ENCODE measurements around the gene UFL1.
A peak's percentile ranks its signal among the peaks of the same experiment; 100 is the strongest.
"Not testable (repeated sequence)": the region's sequence is repeated elsewhere in the genome, so short reads cannot be mapped to it uniquely, and the experiment has no call there.

The UFL1 gene

DNA sequence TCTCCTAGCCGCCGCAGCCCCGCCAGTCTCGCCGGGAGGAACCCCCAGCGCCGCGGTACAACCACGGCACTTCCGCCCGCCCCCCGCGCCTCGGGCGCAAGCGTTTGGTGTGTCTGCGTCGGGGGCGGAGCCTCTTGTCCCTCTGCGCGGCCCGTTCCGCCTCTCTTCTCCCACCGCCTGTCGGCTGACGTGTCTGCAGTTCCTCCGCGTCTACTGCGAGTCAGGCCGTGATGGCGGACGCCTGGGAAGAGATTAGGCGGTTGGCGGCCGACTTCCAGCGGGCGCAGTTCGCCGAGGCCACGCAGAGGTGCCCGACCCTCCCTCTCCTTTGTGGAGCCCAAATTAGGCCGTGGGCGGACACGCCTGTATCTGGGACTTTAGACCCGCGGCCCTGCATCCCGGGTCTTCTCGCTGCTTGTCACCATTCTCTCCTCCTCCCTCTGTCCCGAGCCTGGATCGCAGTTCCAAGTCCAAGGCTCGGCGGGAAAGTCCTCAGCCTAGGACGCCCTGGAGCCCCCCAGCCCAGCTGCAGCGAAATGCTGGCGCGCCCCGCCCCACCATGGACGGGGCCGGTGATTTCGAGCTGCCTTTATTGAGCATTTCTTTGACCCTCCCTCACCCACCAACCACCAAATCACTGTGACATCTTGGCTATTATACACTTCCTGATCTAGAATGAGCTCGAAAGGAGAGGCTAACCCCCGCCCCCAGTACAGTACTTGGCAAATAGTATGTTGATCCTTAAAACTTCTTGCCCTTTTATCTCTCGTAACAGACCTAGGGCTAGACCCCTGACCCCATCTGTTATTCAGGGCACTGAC, at the start of gene UFL1:
TSS of gene UFL1 (plus strand) at position 163 of the 821 bp plus-strand sequence. CDS start at position 231, 68 bp downstream.
- peak; percentile 96 for DNase-seq

- DNase-seq = not testable (repeated sequence)
These were observed 49.3 kb upstream of the UFL1 start for GRCh38 chr6:96472291-96472690.

GRCh38 chr6:96478695-96479094, 42.9 kb upstream of the UFL1 start:
- DNase-seq = no peak

DNA sequence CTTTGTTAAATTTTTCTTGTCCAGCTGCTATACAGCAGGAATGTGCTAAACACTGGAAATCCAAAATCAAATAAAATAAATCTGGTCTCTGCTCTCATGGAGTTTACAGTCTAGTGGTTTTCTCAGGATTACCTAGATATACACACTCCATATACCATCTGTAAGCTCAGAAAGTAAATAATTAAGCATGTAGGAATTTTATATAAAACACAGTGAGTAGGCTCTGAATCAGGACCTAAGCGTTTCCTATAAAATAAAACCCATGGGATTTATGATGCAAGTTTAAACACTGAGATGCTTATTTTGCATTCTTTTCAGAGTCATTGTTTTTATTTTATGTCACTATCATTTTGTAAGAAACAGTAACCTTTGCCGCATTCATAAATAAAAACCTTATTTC, 29.7 kb upstream of the UFL1 start:
- no peak for DNase-seq

DNA sequence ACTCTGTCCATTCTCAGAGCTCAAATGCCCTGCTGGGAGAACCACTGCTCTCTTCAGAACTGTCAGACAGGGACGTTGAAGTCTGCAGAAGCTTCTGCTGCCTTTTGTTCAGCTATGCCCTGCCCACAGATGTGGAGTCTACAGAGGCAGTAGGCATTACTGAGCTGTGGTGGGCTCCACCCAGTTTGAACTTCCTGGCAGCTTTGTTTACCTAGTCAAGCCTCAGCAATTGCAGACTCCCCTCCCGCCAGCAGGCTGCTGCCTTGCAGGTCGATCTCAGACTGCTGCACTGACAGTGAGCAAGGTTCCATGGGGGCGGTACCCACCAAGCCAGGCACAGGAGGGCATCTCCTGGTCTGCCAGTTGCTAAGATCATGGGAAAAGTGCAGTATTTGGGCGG, 21.8 kb upstream of the UFL1 start:
- peak; percentile 63 for DNase-seq

DNA sequence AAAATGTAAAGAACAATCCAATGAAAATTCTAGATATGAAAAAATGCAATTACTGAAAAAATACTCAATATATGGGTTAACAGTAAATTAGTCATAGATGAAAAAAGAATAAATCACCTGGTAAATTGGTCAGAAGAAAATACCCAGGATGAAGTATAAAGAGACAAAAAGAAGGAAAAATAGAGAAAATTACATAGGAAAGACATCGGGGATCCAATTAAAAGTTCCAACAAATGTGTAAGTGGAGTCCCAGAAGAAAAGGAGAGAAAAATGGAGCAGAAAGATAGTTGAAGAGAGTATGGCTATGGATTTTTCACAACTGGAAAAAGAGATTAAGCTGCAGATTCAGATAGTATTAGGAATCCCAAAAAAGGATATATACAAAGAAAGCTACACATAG, 18.7 kb upstream of the UFL1 start:
- DNase-seq = no peak

DNA sequence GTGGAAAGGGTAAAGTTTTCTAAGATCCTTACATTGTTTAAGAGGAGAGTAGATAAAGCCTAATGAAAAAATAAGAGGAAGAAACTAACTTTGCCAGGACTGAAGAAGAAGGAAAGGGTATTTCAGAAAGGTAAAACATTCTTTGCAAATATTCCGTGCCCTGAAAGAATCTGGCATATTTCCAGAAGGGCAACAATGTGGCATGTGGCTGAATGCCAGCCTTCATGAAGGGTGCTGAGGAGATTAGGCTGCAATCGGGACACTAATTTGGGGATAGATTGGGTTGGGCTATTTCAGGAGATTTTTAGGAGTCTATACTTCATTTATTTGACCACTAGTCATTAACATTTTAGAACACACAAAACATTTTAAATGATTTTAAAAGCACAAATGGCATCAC, 16.2 kb upstream of the UFL1 start:
- no peak for DNase-seq

GRCh38 chr6:96509281-96509680, 12.3 kb upstream of the UFL1 start:
- no peak for DNase-seq

DNA sequence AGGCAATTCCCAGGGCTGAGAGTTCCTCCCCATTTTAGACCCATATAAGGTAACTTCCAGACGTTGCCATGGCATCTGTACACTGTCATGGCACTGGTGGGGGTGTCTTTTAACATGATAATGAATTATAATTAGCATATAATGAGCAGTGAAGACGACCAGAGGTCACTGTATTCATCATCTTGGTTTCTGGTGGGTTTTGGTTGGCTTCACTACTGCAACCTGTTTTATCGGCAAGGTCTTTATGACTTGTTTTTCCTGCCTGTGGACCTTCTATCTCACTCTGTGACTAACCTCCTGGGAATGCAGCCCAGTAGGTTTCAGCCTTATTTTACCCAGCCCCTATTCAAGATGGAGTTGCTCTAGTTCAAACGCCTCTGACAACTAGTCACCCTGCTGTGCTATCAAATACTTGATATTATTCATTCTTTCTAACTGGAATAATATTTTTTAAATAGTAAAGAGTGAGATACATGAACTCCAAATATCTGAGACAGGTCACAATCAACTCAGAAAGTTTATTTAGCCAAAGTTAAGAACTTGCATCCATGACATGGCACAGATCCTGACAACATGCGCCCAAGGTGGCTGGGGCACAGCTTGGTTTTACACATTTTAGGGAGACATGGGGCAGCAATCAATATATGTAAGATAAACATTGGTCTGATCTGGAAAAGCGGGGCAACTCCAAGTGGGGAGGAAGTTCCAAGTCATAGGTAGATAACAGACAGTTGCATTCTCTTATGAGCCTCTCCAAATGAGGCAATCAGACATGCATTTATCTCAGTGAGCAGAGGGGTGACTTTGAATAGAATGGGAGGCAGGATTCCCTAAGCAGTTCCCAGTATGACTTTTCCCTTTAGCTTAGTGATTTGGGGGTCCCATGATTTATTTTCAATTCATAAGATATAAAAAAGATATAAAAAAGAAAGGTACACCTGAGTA, 1.2 kb upstream of the UFL1 start:
- peak; percentile 2 for DNase-seq

DNA sequence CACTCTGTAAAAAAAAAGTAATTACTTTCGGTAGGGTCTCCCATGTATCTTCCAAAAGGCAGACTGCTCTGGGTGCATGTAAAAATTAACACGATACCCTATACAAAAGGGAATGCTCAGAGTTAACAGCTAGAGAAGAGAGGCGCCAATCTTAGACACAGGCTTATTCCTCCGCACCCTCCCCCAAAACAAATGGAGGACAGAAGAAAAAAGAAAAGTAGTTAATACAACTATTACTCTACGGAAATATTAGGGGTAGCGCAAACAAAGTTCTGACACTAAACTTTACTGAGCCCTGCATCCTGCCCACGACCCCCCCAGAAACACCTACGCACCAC, 331 bp upstream of the UFL1 start:
- DNase-seq = no peak

DNA sequence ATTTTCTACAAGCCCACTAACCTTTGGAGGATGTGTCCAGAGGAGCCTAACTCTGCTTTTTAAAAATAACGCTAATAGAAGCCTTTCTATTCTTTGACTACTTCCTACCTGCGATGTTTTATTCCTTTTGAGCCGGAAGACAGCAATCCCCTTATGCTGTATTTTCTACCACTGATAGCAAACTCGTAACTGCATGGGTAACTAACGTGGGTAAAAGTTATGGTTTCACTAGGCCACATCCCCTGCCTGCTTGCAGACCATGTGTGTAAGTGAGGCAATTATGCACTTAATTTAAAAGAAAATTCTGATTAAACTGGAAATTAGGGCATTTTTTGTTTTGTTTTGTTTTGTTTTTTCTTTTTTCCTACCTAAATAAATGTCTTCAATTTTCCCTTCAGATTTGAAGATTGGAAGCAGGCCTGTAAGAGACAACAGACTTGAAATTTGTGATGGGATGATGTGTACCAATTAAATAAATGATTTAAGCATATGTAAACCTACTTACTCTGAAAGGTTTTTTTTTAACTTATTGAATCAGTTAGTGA, 931 bp downstream of the UFL1 start:
- peak; percentile 18 for DNase-seq

GRCh38 chr6:96528193-96528592, 6.6 kb downstream of the UFL1 start:
- no peak for DNase-seq

GRCh38 chr6:96532399-96532798, 10.8 kb downstream of the UFL1 start:
- no peak for DNase-seq

GRCh38 chr6:96537726-96538125, 16.1 kb downstream of the UFL1 start:
- no peak for DNase-seq

GRCh38 chr6:96542702-96543101, 21.1 kb downstream of the UFL1 start:
- DNase-seq = no peak

- no peak for DNase-seq
These were observed 24.3 kb downstream of the UFL1 start for GRCh38 chr6:96545882-96546281.

DNA sequence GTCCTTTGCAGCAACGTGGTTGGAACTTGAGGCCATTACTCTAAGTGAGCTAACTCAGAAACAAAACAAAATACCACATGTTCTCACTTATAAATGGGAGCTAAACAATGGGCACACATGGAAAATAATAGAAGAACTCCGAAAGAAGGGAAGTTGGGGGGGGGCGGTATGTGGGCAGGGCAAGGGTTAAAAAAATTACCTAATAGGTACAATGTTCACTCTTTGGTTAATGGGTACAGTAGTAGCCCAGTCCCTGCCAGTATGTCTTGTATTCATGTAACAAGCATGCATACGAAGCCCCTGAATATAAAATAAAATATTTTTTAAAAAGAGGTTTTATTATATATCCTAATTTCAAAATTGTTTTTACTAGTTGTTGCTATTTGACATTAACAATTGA, 26.0 kb downstream of the UFL1 start:
- no peak for DNase-seq

DNA sequence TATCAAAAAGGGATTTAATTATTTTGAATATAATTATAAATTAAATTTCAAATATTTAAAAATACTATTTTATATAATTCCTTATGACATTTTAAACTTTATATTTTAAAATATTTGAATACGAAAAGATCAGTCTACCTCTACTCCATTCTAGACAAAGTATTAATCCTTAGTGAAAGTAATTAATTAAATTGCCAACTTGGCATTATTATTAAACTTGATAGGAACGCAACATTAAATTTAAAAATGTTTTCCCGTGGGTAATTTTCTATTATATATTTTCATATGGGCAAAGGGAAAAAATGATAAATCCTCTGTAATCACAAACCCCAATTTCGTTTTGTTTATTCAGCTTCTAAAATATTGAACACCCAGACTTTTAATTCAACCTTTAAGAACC, 33.0 kb downstream of the UFL1 start:
- DNase-seq = no peak

DNA sequence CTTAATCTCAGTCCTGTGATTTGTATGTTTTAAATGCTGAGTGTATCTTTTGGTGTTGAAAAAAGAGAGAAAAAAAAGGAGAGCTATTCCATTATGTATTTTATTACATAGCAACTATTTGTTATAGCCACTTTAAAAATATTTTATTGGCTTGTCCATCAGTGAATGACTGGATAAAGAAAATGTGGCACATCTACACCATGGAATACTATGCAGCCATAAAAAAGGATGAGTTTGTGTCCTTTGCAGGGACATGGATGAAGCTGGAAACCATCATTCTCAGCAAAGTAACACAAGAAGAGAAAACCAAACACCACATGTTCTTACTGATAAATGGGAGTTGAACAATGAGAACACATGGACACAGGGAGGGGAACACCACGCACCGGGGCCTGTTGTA, 38.1 kb downstream of the UFL1 start:
- not testable (repeated sequence) for DNase-seq

GRCh38 chr6:96562886-96563285, 41.3 kb downstream of the UFL1 start, which contains the start of gene FHL5:
Gene FHL5, plus strand, starts transcription at chr6:96563128. Its CDS starts 40,486 bp downstream, at chr6:96603614.
- no peak for DNase-seq

GRCh38 chr6:96563853-96564252, 42.2 kb downstream of the UFL1 start:
- no peak for DNase-seq

- no peak for DNase-seq
These were observed 48.4 kb downstream of the UFL1 start for GRCh38 chr6:96570053-96570452.

- no peak for DNase-seq
These were observed 49.9 kb downstream of the UFL1 start for GRCh38 chr6:96571551-96571950.

DNA sequence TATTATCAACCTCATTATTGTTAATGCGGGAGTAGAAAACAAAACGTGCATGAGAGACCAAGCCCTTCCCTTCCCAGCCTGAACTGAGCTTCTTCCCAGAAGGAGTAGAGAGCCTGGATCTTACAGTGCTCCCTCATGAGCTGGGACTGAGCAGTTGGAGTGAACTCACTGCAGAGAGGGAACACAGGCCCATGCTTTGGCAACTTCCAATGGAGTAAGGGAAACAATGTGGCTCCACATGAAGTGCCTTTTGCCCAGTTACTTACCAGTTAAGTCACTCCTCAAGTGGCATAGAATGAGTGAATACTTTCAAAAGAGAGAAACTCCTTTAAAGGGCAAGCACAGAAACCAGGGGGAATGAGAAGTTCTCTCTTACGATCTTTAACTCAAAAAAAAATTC, 53.8 kb downstream of the UFL1 start:
- DNase-seq = no peak

All from CD4-positive, alpha-beta T cell treated with Interleukin-6 for 4 hours (primary cell).